GM19467 (cell line): ENCODE data around the gene DUSP1.

Experiments
- ATAC-seq: cut with Tn5 transposase; IDR thresholded peaks from one replicate; pipeline ENCODE4 v1.9.1; 2021; ENCODE audit warnings: mild to moderate bottlenecking, moderate library complexity; ENCODE audit not compliant: unreplicated experiment

The DUSP1 gene

DNA sequence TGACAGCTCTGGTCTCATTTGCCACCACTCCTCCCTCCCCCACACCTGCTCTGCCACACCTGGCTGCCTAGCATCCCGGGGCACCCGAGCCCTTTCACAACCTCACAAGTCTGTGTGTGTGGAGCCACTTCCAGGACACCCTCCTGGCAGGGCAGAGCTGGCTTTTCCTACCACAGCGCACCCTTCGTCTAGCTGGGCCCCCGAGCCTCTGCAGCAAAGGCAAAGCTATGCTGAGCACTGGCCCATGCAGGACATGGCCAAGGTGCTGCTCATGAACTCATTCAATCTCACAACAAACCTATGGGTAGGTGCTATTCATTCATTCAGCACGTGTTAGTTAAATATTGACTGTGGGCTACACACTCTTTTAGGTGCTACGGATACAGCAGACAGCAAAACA lies 43.4 kb downstream of the DUSP1 start:
- ATAC-seq: no peak

DNA sequence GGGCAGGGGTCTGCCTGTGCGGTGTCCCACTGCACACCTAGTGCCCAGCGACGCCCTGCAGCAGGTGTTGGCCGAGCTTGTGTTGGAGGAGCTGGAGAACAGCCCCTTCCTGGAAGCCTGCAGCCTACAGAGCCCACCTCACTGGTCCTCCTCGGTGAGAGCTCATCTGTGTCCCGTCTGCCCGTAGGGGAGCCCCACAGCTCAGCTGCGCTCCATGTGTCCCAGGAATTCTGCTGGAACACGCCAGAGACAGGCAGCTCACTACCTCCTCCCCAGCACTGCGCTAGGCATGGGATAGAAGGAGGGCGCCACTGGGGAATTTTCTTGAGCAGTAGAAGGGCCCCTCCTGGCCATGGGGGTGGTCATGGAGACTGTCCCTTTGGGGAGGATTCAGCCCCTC lies 44.0 kb downstream of the DUSP1 start:
- ATAC-seq: no peak

DNA sequence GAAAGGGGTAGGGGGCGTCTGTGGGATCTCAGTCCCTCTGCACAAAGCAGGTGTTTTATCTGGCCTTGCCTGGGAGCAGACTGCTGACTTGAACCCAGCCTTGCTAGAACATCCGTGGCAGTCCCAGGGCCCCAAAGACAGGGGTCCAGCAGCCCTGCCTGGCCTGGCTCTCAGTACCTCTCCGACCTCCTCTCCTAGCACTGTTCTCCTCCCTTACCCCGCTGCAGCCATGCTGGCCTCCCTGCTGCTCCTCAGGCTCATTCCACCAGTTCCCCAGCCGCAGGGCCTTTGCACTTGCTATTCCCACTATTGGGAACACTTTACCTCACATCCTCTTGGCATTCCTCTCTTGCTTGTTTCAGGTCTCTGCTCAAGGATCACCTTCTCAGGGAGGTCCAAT lies 45.2 kb downstream of the DUSP1 start:
- no peak for ATAC-seq

DNA sequence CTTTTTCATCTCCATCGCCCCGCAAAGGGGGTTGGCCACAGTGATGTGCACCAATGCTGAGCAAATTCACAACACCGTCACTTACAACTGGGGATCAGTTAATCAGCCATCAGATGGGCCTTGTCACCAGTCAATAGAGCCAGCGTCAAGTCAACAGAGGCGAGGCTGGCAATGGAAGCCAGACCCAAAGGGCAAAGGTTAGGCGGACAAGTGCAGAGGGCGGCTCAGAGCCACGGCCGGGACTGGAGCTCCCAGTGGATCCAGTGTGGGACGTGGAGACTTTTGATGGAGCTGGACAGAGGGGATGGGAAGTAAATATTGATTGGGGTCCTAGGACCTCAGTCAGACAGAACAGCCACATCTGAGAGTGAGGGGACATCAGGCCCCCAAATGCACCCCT lies 45.7 kb downstream of the DUSP1 start:
- no peak for ATAC-seq

DNA sequence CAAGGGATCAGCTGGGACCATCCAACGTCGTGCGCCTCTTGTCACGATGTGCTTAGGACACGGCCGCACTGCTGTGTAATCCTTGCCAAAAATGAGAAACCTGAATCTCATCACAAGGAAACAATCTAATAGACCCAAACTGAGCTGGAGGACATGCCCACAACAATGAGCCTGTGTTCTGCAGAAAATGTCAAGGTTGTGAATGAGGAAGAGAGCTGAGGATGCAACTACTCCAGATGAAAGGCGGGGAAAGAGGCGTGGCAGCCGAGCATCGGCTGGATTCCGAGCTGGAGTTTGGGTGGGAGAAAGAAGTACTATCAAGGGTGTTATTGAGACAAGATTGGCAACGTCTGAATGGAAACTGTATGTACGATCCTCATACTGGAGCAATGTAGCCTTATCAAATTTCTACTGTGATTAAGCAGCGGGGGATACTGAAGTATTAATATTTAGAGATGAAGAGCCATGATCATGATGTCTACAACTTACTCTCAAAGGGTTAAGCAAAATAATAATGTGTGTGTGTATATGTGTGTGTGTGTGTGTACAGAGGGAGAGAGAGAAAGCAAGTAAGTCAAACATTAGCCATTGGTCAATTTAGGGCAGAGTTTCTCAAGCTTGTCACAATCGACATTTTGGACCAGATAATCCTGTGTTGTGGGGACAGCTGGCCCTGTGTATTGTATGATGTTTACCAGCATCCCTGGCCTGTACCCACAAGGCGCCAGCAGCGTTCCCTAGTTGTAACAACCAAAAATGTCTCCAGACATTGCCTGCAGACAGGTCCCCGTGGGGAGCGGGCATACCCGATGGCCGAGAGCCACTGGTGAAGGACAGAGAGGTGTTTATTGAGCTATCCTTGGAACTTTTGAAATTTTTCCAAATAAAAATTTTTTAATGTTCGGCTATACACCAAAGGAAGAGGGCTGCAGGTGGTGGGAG lies 46.5 kb downstream of the DUSP1 start:
- no peak for ATAC-seq

DNA sequence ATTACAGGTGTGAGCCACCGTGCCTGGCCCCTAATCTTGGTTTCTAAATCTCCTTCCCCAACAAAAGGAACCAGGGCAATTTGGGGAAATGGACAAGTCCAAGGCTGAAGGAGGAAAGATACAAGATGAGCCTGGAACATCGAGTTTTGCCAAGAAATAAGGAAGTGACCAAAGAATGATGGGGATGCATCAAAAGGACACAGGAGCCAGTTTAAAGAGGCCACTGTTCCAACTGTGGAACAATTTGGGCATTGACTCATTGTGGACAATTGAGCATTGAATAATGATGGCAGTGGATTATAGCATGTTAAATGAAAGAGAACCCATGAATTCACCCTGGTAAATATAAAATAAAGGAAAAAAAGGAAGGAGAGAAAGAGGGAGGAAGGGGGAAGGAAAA lies 47.5 kb downstream of the DUSP1 start:
- no peak for ATAC-seq

- ATAC-seq: no peak
Observed at GRCh38 chr5:172722327-172722815, 48.6 kb downstream of the DUSP1 start.

DNA sequence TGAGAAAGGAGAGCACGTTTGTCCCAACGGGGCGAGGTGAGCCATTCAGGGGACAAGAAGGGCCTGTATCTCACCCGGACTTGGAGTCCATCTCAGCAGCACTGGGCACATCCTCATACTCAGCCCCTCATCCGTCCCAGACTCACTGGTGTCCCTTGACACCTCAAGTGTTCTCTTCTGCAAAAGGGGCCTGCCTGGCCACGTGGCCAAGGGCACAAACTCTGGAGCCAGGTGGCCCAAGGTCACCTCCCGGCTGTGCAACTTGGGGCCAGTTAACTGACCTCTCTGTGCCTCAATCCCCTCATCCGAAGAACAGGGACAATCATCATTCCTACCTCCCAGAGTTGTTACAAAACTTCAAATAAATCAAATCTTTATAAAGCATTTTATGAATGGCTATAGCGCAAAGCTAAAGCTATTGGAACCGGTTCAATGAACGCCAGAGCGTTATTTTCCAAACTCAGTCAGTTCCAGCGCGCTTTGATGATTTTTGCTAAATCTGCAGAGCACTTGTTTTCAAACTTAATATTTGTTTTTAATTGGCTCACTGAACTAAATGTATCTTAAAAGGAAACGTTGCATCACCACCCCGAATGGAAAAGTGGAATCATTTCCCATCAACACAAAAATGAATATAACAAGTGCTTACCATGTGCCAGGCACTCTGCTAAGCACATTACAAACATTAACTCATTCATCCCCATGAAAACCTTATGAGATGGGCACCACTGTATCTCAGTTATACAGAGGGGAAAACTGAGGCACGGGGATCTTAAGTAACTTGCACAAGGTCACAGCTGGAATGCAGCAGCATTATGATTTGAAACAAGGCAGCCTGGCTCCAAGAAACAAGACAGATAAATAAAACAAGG lies 49.3 kb downstream of the DUSP1 start:
- no peak for ATAC-seq

DNA sequence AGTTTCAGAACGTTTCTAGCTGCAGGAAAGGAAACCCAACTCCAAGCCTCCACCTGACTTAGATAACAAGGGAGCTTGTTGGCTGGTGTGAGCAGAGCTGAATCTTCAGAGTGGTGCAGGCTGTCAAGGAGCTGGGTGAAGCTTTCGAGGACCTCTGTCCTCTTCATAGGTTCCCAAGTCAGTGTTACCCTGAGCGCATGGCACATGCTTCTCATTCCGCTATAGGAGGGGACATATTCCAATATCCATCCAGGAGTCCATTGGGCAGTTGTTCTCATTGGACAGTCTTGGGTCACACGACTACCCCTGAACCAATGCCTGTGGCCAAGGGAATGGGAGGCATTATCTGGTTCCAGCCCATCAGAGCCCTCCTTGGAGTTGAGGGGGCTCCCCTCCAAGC lies 50.3 kb downstream of the DUSP1 start:
- no peak for ATAC-seq

GRCh38 chr5:172719211-172719610 lies 51.8 kb downstream of the DUSP1 start:
- ATAC-seq: no peak

DNA sequence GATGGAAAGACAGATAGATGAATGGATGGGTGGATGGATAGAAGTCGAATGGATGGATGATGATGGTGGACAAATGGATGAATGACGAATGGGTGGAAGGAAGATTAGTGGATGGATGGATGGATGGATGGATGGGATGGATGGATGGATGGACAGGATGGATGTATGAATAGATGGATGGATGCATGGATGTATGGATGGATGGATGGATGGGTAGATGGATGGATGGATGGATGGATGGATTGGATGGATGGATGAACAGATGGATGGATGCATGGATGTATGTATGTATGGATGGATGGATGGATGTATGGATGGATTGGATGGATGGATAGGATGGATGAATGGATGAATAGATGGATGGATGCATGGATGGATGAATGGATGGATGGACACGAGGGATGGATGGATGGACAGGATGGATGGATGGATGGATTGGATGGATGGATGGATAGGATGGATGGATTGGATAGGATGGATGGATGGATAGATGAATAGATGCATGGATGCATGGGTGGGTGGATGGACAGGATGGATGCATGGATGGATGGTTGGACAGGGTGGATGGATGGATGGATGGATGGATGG lies 52.4 kb downstream of the DUSP1 start:
- ATAC-seq: no peak
